IPS DF 19.7 (cell line): ENCODE data around the gene TREH.
"Not testable (repeated sequence)": the region's sequence is repeated elsewhere in the genome, so short reads cannot be mapped to it uniquely, and the experiment has no call there.

Experiments used
- DNase-seq: peaks from one replicate; pipeline ENCODE4 v3.0.0-alpha.2; 2013; ENCODE audit warnings: low read depth, low spot score

The TREH gene

DNA sequence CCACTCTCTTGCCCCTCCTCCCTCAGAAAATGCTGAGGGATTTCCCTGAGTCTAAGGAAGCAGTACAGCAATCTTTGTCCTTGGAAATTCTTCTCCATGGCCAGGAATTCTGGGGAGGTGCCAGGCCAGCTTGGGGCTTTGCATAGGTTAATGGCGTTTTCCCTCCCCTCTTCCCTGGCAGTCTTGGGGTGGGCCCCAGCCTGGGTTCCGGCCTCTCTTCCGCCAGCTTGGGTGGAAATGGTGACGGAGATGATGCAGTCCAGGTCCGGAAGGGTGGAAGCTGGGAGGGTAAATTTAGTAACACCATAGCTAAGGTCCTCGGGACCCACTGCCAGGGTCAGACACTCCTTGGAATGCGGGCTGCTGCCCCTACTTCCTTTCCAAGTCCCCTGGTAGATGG is 67.1 kb downstream of the TREH start:
- DNase-seq = no peak

DNA sequence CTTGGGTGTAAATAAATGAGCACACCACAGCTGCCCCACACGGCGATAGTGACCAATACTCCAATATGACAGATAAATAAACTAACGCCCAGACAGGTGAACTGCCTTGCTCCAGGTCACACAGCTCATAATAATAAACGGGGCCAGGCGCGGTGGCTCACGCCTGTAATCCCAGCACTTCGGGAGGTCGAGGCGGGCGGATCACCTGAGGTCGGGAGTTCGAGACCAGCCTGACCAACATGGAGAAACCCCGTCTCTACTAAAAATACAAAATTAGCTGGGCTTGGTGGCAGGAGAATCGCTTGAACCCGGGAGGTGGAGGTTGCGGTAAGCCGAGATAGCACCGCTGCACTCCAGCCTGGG is 68.0 kb downstream of the TREH start:
- not testable (repeated sequence) for DNase-seq

- DNase-seq = no peak
These were observed 68.5 kb downstream of the TREH start for GRCh38 chr11:118610773-118611432.

DNA sequence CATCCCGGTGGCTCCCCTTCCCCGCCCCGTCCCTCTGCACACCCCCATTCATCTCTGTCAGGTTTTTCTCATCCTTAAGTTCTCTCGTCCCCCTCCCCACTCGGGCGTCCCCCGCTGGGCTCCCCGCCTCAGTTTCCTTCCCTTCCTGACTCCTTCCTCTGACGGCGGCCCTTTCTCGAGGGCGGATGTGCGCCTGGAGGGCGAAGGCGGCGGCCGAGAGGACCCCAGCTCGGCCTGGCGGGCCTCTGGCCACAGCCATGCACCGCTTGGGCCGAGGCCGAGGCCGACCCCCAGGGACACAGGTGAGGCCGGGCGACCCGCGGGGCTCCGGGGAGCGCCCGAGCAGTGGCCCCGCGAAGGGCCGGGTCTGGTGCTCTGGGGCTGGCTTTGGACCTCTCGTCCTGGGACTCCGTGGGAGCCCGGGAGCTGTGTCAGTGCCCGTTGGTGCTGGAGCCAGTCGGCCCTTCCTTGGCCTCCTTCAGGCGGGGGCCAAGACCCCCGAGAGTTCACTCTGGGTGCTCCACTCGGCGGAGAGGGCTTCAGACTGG is 69.2 kb downstream of the TREH start:
- no peak for DNase-seq

DNA sequence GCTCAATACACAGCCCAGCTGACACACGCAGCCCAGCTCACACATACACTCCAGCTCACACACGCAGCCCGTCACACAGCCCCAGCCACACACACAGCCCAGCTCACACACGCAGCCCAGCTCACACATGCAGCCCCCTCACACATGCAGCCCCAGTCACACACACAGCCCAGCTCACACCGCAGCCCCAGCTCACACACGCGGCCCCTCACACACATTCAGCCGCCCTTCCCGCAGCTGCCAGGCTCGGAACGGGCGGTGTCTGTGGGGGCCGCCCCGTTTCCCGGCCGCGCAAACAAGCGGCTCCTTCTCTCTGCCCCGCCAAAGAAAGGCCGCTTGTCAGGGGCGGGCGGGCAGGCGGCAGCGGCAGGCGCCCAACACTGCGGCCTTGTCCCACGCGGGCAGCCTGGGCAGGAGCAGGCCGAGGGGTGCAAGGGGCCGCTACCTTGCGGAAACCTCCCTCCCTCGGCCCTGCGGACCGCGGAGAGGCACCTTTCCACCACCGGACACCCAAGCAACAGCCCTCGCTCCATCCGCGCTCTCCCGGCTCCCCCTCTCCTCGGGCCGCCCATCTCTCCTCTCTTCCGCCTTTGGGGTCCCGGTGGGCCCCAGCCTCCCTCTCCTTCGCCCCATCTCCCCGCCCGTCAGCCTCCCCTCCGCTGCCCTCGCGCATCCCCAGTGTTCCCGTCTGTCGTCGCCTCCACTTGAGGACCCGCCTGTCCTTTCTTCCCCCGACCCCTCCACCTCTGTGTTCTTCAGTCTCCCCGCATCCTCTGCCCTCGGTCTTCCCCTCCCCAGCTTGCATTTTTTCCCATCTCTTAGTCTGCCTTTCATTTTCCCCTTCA is 69.8 kb downstream of the TREH start:
- DNase-seq = no peak

GRCh38 chr11:118608360-118609227 is 70.9 kb downstream of the TREH start:
- DNase-seq = no peak

DNA sequence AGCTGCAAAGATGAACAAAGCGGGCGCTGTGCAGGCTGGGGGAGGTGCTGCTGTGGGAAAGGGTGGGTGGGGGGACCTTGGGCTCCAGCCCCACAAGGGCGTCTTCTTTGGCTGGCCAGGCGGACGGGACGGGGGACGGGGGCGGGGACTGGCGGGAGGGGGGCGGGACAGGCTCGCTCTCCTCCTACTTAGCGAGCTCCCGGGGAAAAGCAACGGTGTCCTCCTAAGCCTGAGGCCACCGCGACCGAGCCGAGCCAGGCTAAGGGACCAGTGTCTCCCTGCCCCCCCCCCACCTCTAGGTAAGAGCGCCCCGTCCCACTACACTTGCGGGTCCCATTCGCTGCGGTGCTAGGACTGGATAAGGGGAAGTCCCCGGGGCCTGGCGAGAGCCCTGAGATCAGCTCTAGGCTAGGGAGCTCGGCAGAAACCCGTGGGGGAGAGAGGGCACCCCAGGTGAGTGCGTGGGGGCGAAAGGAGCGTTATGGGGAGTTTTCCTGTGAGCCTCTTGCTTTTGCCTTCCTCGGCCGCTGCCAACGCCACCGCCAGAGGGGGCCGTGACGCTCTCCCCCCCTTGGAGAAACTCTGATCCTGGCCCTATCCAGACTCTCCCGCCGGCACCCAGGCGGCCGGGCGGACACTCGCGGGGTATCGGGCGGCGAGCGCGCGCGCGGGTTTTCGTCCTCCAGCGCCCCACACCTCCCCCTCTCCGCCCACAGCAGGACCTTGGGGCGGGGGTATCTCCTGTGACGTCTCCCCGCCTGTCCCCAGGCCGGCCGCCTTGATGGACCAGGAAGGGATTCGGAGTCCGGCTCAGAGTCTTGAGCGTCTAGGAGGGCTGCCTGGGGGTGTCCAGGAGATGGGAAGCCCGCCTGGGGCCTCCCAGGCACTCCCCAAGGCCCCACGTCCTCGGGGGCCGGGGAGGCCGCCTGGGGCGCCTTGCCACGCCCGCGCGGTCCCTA is 71.8 kb downstream of the TREH start, which contains the start of gene PHLDB1:
TSS of gene PHLDB1 (plus strand) at position 215 of the 959 bp plus-strand sequence. CDS start 6,222 bp downstream, outside the sequence.
- no peak for DNase-seq
